ENCODE data around the gene WDFY1.

Gene WDFY1

DNA sequence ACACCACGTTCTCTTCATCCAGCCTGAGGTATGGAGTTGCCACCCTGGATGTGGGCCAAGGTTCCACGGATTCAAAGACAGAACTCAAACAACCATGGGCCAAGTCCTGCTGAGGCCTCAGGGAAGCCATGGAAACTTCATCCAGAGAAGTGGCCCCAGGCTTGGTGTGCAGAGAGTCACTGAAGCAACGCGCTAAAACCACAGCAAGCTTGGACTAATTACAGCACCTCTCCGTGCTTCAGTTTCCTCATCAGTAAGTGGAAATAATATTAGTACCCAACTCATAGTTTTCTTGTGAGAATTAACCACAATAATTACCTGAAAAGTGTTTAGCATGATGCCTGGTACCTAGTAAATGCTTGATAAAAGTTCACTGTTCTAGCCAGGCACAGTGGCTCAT lies 88.6 kb downstream of the WDFY1 start:
- DNase-seq (ENCODE audit: low spot score): no peak

DNA sequence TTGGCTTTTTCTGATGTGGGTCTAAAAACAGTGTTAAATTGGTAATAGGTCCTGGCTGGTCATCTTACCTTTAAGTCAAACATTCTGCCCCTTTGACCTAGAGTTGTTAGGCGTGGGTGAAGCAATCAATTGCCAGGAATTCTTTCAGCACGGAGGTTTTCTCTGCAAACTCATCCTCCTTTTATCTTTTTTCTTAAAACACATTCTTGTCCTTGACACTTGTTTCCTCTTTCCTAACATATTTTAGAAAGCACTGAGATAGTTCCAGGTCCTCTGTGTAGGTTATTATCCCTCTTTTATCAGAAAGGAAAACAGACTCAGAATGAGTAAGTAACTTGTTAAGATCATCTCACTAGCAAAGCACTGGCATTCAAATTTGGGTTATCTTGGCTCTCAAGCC lies 89.1 kb downstream of the WDFY1 start:
- no peak for DNase-seq (ENCODE audit: low spot score)

DNA sequence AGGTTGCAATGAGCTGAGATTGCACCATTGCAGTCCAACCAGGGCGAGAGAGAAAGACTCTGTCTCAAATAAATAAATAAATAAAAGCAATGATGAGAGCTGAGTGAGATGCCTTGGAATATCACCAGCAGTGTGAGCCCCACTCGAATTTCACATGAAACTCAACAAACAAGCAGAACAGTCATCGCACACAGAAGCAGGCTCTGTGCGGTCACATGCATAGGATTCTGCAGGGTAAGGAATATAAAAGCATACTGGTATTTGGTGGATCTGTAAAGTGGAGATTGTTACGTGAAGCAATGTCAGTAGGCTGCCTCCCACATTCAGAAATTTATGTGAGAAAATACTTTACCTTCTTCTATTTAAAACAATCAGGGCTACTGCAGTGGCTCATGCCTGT lies 89.7 kb downstream of the WDFY1 start:
- DNase-seq (ENCODE audit: low spot score): no peak

DNA sequence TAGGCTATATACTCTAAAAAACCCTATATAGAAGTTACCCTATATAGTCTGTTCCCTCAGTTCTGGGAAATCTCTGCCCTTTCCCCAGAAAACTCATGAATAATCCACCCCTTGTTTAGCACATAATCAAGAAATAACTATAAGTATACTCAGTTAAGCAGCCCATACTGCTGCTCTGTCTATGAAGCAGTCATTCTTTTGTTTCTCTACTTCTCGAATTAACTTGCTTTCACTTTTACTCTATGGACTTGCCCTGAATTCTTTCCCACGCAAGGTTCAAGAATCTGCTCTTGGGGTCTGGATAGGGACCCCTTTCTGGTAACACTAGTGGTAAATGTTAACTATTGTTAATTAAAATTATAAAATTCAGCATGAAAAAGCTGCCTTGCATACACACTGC lies 90.4 kb downstream of the WDFY1 start:
- DNase-seq (ENCODE audit: low spot score): no peak

DNA sequence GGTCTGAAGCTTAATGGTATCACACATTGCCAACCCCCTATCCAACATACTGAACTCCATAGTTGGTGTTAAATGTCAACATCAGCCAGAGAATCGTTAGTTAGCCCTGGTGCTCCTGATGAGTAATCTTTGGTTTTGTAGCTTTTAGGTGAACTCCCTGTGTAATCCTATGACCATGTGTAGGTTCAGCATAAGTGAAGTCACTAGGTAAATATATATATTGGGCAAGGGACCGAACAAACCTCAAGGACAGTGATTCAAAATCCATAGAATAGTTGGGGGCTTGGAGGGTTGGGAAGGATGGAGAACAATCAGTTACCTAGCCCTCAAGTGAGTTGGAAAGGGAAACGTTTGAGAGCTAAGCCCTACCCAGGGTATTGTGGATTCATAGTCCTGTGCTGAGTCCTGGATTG lies 91.7 kb downstream of the WDFY1 start:
- DNase-seq (ENCODE audit: low spot score): no peak

DNA sequence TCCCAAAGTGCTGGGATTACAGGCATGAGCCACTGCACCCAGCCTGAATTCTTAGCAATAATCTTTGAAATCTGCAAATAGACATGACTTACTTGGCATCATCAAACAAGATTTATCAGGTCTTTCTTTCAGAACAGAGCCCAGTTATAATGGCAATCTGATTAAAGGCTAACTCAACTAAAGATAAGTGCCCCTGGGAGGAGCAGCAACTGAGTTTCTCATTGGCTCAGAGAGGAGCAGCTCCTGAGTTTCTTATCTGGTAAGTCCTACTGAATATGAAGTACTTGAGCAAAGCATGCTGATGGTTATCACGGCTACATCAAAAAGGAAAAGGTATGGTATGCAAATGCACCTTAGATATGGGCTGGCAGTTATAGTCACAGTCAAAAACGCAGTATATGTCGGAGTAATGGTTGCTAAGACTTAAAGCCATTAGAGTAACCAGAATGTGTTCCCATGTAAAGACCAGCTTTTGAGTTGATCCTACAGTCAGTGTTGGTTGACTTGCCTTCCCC lies 92.8 kb downstream of the WDFY1 start:
- DNase-seq (ENCODE audit: low spot score): no peak

DNA sequence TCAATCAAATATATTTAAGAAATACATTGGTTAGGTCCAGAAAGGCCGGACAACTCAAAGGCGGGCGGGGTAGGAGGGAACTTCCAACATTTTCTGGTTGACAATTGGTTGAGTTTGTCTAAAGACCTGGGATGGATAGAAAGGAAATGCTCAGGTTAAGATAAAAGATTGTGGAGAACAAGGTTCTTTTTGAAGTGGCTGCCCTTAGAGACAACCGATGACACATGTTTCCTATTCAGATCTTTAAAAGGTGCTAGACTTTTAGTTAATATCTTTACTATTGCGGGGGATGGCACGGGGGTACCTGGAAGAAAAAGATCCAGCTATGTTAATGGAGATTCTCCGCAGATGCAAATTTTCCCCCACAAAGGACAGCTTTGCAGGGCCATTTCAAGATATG lies 97.7 kb downstream of the WDFY1 start:
- no peak for DNase-seq (ENCODE audit: low spot score)

DNA sequence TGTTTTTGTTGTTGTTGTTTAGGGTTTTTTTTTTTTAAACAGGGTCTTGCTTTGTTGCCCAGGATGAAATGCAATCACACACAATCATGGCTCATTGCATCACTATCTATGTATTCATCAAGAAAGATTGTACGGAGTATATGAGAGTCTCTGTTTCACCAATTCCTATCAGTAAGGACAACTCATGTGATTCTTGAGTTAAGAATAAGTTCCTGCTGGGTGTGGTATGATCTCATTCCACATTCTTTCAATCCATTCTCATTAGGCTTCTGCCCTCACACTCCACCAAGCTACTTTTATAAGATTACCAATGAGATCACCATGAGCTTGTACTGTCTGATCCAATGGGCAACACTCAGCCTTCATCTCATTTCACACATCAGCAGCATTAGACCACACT lies 98.6 kb downstream of the WDFY1 start:
- no peak for DNase-seq (ENCODE audit: low spot score)

DNA sequence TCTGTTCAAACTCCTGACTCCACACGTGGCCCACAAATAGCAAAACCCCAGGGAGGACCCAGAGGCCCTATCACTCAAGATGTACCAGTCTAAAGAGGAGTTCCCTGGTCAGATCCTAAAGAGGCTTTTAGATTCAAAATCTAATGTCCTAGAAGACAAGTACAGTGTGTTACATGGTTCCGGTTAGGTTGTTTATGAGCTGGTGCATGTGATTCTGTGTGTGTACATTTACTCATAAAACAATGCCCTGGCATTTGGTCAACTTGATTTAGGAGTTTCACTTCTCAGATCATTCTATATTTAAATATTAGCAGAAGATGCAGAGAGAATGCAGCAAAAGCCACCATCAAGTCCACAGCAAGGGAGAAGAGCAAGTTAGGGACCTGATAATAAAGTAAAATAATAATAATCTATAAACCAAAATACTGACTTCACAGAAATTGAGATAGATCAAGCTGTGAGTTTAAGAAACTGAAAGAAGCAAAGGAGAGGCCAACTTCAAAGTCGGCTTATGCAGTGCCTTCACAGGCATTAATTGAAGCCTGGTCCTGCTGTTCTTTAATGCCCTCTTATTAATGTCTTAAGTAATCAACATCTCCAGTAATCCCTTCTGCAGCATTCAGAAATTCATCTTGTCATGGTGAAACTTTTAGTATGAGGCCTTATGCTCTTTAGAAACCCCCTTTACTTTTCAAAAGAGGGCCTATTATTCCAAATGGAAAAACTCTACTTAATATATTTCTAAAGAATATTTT lies 103.5 kb downstream of the WDFY1 start:
- peak; percentile 49 for DNase-seq (ENCODE audit: low spot score)

DNA sequence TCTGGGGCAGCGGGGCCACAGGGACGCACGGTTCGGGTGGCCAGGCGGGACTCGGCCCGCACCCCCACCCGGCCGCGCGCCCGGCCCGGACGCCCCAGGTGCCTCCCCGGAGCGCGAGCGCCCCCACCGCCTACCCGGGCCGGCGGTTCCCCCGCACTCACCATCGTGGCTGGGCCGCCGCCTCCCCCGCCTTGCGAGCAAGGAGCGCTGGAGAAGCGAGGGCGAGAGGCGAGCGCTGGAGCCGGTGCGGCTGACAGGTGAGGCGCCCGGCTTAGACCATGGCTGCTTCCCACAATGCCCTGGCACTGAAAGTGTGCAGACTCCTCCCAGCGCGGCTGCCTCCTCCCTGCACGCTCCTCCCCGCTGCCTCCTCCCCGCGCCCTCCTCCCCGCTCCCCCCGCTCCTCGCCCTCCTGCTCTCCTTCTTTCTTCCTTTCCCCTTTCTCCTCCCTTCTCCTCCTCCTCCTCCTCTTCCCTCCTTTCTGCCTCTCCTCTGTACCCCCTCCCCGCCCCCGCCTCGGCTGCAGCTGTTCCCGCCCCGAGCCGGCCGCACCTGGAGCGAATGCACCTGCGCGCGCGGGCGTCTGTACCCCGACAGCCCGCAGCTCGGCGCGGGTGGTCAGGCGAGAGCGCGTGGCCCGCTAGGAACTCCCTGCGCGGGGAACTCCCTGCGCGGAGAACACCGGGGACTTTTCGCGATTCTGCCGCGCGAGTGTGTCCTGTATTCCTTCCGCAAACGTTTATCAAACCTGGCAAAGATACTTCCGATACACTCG lies 107.7 kb downstream of the WDFY1 start, which contains the start of gene AP1S3:
Gene AP1S3 (minus strand): TSS at position 296 of the 775 bp plus-strand sequence. CDS start 132 bp downstream, at position 164.
- peak; percentile 83 for DNase-seq (ENCODE audit: low spot score)

DNA sequence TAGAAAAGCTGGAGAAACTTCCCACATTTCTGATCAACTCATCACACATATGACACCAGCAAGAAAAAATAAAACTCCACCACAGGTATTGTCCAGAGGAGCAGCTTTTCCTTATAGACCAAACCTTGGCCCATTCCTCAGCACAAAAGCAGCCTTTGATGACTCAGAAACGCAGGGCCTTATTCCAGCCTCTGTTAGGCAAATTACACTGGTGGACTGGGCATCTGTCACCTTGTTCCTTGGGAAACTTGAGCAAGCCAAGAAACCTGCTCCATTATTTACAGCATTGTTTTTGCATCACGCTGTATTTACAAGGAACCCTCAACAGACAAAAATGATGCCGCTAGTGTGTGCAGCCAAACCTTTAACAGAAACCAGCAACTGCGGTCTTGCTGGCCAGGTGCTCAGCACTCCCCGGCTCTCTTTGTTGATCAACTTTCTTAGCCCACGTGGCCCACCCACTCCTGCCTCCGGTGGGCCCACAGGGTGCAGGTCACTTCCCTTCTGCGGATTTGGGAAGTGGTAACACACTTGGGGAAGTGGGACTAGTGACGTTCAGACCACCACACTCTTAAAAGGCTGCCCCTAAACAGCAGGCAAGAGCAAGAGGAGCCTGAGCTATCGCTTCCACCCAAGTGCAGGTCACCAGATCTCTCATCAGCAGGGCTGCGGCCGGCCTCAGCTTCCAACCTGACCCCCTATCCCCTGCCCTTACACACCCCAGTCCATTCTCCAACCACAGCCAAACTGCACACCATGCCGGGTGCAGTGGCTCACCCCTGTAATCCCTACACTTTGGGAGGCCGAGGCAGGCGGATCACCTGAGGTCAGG lies 109.2 kb downstream of the WDFY1 start:
- no peak for DNase-seq (ENCODE audit: low spot score)

DNA sequence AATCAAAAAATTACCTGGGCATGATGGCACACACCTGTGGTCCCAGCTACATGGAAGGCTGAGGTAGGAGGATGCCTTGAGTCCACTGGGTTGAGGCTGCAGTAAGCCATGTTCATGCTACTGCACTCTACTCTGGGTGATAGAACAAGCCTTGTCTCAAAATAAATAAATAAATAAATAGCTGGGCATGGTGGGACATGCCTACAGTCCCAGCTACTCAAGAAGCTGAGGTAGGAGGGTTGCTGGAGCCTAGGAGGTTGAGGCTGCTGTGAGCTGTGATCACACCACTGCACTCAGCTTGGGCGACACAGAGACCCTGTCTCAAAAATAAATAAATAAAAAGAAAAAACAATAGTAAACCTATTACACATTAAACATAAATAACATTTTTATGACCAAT lies 110.7 kb downstream of the WDFY1 start:
- no peak for DNase-seq (ENCODE audit: low spot score)

DNA sequence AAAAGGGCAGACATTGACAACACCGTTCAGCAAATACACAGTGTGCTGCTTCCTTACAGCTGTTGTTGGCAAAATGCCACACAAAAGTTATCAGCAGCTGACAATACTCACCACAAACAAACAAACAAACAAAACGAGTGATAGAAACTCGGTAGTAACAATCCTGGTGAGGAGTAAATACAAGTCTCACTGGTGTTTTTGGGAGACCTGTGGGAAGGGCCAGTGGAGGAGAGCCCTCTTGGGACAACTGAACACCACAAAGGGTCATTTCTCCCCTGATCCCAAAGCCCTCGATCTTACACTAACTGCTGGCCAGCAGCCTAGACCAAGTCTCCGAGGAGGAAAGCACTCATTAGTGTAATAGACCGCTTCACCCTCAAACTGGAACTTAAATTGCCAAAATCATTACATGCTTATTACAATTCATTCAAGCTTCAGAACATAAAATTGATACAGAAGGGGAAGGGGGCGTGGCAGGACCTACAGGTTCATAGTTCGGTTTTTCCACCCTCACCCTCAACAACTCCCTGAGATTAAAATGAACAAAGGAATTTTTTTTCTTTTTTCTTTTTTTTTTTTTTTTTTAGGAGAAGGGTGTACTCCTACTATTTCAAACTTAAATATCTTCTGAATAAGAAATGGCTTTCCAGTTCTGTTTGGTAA lies 112.8 kb downstream of the WDFY1 start:
- no peak for DNase-seq (ENCODE audit: low spot score)

DNA sequence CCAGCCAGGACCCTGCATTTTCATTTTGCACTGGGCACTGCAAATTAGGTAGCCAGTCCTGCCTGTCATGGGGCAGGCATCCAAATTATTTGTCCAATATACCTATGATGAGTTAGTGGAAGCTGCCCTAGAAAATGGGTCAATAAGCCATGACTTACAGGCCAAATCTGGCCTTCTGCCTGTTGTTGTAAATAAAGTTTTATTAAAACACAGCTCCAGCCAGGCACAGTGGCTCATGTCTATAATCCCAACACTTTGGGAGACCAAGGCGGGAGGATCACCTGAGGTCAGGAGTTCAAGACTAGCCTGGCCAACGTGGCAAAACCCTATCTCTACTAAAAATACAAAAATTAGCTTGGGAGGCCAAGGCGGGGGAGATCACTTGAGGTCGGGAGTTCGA lies 116.0 kb downstream of the WDFY1 start:
- no peak for DNase-seq (ENCODE audit: low spot score)

DNA sequence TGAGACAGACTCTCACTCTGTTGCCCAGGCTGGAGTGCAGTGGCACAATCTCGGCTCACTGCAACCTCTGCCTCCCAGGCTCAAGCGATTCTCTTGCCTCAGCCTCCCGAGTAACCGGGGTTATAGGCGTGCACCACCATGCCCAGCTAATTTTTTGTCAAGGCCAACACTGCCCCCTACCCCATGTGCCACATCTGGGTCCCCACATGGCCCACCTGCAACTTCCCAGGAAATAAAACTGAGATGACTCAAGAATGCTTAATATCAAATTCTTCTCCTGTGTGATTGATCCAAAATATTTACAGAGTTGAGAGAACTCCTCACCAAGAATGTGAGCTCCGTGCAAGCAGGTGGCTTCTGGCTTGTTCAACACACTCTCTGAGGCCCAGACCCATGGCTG lies 116.8 kb downstream of the WDFY1 start:
- no peak for DNase-seq (ENCODE audit: low spot score)

DNA sequence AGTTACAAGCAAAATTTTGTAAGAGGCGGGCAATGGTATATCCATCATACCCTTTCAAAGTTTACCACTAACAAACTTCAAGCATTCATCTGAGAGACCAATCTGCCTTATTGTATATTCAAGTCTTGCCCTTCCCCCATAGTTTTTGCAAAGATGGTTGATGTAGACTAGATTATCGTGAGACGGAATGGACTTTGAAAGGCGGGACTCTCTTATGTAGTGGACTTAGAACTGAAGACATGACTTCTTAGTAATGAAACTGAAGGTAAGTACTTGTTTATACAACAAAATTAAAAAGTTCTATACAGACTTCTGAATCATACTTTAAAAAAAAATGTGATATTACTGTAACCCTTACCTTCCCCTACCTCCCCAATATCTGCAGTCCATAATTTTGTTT lies 118.1 kb downstream of the WDFY1 start:
- DNase-seq (ENCODE audit: low spot score): no peak

Data from D341Med (cell line).